Transverse colon (tissue), 4 donors: Measurements from ENCODE around the gene LOXL1.

Experiments used
- EP300 ChIP-seq: sonication (generic); formaldehyde crosslinking; IDR thresholded peaks from one replicate; pipeline ENCODE4 v1.6.1; 2017; ENCODE audit warnings: antibody characterized with exemption, low read depth
- POLR2A ChIP-seq: fragments of 450-650 bp; IDR thresholded peaks from one replicate; pipeline ENCODE4 v1.6.1; 2016; ENCODE audit warnings: antibody characterized with exemption, mild to moderate bottlenecking, moderate library complexity
- POLR2AphosphoS5 ChIP-seq, 3 donors: sonication (generic); formaldehyde crosslinking; IDR thresholded peaks; one replicate each; pipeline ENCODE4 v1.6.1; 2016; ENCODE audit warnings: antibody characterized with exemption in 3 of 3
- TF ChIP-seq, protein P1 (sequence below), 5 experiments: fragments of 200-600 bp in 3 of 5; fragments of 450-650 bp in 2 of 5; sonication (generic) in 3 of 5; IDR thresholded peaks; 1 replicate in 2 of 5; 2 replicates in 3 of 5; pipeline ENCODE4 v1.5.1; 2016 to 2017; ENCODE audit warnings: antibody characterized with exemption in 5 of 5, inconsistent platforms in 3 of 5, mild to moderate bottlenecking in 2 of 5, moderate library complexity in 1 of 5

- TF ChIP-seq, protein P1, sequence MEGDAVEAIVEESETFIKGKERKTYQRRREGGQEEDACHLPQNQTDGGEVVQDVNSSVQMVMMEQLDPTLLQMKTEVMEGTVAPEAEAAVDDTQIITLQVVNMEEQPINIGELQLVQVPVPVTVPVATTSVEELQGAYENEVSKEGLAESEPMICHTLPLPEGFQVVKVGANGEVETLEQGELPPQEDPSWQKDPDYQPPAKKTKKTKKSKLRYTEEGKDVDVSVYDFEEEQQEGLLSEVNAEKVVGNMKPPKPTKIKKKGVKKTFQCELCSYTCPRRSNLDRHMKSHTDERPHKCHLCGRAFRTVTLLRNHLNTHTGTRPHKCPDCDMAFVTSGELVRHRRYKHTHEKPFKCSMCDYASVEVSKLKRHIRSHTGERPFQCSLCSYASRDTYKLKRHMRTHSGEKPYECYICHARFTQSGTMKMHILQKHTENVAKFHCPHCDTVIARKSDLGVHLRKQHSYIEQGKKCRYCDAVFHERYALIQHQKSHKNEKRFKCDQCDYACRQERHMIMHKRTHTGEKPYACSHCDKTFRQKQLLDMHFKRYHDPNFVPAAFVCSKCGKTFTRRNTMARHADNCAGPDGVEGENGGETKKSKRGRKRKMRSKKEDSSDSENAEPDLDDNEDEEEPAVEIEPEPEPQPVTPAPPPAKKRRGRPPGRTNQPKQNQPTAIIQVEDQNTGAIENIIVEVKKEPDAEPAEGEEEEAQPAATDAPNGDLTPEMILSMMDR (IDR thresholded peaks at IDR 0.05) = peak; percentile 7 to 50 (median 42)
- TF ChIP-seq POLR2A (no peak), POLR2AphosphoS5 (IDR thresholded peaks at IDR 0.05) (peak in 1 of 3 donors; percentile 28), EP300 (no peak)
These were observed 1.4 kb downstream of the LOXL1 start for GRCh38 chr15:73927476-73928240.
